ENCODE data around the gene ASTN2.

The ASTN2 gene

DNA sequence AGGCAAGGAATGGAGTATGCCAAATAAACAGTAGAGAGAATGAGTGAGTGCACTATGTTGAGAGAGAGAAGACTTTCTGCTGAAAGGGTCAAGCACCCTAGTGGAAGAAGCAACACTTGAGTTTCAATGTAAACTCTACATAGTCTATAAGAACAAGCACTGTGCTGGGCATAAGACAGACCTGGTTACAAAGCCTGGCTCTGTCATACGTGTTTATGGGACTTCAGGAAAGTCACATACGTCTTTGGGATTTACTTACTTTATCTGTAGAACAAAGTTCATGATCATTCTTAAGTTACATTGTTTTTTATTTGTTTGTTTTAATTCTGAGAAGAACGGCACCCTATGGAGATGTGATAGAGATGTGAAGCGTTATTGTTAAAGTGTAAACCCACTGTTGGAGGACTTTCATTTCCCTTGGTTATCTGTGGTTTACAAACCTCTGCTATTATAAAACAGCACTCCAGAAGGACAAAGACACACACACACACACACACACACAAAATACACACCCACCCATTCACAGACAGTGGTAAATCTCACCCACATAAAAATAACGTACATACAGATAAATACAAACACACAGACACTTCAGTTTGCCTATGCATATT is 798.4 kb downstream of the ASTN2 start:
- no peak for DNase-seq (ENCODE audit: low read depth)

DNA sequence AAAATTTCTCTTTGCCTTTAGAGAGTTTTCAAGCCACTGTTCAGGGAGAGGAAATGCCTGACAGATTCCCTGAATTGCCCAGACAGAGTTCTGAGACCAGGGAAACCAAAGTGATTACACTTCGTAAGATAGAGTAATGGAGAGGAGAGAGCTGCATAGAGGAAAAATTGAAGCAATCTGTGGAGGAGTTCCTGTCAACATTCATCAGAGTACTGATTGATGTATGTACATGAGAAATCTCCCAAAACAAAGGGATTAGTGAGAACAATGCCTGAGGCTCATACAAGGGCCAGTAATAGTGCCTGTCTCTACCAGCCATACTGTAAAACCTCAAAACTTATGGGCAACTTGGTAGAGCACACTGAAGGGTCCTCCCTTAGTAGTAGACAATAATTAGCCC is 806.8 kb downstream of the ASTN2 start:
- no peak for DNase-seq (ENCODE audit: low read depth)

DNA sequence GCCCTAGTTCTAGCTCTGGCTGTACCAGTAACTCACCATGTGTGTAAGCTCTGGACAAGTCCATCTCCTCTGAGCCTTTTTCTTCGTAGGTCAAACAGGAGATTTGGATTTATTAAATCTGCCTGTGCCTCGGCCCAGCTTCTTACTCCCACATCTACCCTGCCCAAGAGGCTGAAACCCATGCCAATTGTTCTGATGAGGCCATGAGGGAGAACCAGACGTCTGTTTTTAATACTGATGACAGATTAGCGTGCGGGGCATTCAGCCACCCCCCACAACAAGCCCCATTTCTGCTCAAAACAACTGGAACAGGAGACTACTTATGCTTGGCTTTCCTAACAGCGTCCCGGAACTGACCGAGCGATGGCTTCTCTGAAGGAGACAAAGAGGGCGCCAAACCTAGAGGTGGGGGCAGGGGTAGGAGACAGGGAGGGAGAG is 808.9 kb downstream of the ASTN2 start:
- no peak for DNase-seq (ENCODE audit: low read depth)

DNA sequence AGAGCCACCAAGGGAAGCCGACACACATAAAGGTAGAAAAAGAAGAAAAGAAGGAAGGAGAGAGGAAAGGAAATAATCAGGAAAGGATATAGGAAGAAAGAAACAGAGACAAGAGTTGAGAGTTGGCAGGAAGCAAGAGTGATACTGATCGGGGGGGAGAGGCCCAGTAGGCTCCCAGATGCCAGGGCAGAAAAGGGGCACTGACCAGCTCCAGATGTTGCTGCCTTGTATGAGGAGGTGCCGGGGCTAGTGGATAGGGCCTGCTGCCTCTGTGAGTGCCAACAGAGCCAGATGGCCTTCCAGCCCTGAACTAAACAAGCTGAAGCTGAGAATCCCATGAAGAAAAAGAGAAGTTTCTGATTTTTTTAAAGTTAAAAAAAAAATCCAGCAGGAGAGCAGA is 809.8 kb downstream of the ASTN2 start:
- DNase-seq (ENCODE audit: low read depth): no peak

DNA sequence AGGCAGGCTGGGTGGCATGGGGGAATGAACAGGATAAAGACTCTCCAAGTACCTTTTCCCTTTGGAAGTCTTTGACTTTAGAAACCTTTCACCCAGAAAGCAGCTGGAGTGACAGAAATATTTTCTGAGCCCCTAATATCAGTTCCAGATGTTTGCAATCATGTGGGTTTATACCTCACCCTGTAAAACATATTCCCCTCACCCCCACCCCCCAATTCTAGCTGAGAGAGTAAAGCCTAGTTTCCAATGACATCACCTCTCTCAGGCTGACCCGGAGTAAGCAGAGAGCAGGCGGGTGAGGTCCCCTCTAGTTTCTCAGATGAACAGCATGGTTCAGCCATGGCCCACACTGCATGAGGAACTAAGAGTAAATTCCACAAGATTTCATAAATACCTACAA is 810.6 kb downstream of the ASTN2 start:
- no peak for DNase-seq (ENCODE audit: low read depth)

DNA sequence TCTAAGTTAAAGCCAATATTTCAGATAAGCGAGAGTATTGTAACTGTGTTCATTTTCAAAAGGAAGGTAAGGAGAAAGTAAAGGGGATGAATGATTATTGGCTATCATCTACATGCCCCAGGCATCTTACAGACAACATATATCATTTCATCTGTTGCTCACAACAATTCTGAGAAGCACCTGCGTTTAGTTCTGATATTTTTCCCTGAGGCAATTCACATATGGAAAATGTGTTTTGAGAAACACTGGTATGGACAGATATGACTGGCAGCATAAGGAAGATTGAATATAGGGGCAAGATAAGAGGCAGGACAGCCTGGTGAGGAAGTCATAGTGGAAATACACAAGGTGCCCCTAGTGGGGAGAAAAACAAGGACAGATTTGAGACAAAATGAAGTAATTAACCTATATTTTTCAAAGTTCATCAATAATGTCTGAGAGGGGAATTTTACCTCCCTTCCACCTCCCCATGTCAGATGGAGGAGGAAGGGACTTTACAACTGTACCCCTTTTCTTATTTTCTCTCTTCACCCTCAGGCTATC is 815.4 kb downstream of the ASTN2 start:
- DNase-seq (ENCODE audit: low read depth): no peak

DNA sequence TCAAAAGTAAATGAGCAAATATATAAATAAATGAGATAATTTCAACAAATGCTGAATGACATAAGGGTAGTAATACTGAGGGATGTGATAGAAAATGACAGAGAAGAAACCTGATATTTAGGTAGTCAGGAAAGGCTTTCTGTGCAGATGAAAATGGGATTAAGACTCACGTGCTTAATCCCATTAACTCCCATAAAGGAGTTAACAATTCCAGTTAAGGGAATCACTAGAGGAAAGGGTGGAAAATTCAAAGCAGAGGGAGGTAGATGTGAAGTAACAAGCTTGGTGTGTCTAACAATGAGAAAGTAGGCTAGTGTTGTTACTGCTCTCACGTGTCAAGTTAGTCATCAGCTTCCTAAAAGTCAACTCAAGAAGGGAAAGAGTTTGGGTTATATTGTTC is 818.2 kb downstream of the ASTN2 start:
- DNase-seq (ENCODE audit: low read depth): no peak

DNA sequence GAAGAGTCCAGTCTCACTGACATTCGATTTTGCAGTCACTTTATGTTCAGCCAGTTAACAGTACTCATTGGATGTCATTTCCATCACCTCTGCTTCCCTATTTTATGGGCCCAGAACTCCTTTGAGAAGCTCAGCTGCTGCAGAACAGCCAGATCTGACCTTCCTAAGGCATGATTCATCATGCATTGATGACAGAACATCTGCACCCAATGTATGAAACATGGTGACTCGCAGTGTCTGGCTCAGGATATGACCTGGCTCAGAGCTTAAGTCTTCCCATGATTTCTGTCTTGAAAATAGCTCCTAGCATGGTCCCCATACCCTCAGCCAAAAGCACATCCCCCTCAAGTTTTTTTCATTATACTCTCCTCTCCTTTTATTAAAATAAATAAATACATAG is 820.3 kb downstream of the ASTN2 start:
- DNase-seq (ENCODE audit: low read depth): peak; percentile 30

DNA sequence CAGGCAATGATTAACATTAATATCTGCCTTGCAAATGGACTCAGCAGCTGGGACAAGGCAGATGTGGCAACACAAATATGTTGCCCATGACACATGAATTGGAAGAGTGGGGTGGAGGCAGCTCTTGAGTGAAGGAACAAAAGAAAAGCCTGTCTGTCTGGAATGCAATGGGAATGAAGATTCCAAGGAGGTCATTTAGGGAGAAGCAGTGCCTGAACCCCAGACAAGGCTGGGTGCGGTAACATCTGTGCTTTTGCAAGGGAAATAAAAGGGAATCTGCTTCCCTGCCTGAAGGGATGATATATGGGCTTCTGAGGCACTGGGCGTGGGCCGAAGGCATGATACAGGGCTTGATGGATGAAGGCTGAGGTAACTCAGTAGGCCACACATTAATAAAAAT is 821.9 kb downstream of the ASTN2 start:
- DNase-seq (ENCODE audit: low read depth): no peak

DNA sequence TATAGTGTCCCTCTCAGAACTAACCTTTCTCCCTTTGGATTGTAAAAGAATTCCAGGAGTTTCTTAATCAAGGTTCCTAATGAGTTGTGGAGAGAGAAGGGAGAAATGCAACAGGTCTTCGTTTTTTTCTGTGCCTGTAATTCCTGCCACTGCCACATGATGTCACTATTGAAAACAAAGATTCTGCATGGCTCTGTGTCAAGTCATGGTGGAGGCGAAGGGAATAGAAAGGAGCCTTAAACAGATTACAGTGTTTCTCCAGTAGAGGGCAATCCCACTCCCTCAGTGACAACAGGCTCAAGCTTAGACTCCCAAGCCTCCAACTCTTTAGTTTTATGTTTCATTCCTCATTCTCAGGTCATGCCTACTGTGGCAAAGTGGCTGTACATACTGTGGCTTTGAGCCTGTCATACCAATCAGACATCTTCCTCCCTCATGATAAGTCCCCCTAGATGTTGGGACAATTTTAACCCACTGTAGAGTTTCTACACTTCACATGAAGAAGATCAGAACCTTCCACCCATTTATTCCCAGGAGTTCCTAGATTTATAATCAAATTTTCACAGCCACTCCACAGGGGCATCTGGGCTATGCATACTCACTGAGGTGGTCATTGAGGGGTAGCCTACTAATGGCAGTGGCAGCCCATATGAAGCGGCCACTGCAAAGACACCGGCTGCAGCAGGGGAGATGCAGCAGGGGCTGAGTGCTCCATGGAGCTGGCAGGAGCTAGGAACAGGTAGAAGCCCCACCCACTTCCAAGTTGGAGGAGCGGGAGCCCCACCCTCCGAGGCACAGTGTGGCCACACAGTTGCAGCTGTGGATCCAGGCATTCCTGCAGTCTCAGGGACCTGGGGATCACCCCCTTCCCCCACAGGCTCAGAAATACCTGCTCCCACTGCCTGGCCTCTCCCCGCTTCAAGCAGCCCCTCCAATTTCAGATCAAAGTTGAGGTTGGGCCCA is 825.2 kb downstream of the ASTN2 start:
- DNase-seq (ENCODE audit: low read depth): peak; percentile 5

DNA sequence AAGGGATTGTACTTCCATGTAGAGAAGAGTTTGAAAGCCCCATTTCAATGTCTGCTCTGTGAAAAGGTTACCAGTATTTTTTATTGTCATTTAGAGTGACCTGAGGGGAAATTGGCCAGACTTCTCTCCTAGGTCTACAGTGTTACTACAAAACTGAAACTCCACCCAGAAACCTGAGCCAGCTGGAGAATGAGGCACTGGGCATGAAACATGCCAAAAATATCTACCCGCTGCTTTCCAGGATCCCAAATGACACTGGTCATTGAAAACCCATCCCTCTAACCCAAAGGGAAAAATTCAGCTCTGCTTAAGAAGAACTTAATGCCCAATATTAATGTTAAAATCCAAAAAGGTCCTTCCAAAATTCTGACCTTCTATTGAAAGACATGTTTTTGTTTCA is 826.9 kb downstream of the ASTN2 start:
- no peak for DNase-seq (ENCODE audit: low read depth)

DNA sequence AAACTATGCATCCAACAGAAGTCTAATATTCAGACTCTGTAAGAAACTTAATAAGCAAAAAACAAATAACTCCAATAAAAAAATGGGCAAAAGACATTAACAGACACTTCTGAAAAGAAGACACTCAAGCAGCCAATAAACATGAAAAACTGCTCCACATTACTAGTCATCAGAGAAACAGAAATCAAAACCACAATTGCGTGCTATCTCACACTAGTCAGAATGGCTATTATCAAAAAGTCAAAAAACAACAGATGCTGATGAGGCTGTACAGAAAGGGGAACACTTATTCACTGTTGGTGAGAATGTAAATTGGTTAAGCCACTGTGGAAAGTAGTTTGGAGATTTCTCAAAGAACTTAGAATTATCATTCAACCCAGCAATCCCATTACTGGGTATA is 829.0 kb downstream of the ASTN2 start:
- no peak for DNase-seq (ENCODE audit: low read depth)

DNA sequence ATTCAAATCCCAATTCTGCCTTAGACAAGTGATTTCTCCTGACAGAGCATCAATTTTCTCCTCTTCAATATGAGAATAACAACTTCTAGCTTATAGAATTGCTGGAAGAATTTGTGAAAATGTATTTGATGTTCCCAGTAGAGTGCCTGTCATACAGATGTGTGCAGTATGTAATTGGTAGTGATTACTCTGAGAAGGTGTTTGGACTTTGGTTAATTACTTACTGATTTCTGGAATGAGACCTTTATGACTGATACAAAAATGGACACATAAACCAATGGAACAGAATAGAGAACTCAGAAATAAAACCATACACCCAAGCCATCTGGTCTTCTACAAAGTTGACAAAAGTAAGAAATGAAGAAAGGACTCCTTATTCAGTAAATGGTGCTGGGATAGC is 829.7 kb downstream of the ASTN2 start:
- no peak for DNase-seq (ENCODE audit: low read depth)

DNA sequence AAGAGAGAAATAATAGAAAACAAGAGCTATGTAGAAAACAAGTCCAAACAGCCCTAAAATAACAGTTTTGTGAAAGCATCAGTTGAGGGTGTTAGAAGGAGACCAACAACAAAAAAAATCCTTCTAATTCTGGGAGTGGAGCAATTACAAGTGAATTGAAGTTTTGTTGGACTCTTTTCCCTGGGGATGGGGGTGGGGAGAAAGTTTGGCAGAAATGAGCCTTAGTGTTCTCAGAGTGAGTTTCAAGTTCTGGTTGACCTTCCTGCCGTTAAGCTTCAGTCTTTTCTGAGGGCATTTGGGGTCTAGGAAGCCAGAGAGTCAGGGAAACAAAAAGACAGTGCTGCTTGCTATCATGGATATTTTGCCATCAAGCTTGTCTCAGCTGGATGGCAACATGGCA is 834.0 kb downstream of the ASTN2 start:
- no peak for DNase-seq (ENCODE audit: low read depth)

DNA sequence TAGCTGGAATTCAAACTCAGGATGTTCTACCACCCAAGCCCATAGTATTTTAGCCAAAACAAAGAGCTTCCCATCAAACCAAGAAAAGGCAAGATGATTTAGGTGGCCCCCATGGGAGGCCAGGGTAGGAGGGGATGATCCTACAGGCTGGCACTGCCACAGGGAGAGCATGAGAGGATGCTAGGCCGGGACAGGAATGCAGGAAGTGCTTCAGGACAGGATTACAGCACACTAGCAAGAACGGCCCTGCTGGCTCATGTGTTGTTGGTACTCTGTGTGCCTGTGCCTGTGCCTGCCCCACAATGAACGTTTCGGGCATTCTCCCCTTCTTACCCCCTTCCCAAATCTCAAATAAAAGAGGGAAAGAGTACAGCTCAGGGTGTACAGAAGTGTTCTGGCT is 838.5 kb downstream of the ASTN2 start:
- no peak for DNase-seq (ENCODE audit: low read depth)

DNA sequence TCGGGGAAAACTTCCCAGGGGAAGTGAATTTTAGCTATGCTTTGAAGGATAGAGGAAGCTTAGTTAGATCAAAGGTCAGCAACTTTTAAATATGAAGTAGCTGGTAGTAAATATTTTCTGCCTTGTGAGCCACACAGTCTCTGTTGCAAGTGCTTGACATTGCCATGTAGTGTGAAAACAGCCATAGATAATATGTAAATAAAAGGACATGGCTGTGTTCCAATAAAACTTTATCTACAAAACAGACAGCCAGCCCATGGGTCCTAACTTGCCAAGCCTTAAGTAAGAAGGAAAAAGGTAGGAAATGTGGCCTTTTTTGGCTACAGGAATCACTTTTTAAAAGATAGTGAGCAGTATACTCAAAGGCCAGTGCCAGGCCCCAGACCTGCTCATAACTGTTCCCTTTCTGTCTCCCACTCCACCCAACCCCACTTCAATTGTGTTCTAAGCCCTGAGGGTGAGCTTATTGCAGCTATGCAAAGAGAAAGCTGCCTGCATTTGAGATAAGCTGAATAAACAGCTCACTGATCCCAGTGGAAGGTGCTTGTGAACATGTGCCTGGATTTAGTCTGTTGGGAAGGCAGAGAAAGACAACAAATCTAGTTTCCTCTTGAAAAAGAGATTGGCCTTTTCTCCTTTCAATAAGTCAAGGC is 840.7 kb downstream of the ASTN2 start:
- DNase-seq (ENCODE audit: low read depth): no peak

DNA sequence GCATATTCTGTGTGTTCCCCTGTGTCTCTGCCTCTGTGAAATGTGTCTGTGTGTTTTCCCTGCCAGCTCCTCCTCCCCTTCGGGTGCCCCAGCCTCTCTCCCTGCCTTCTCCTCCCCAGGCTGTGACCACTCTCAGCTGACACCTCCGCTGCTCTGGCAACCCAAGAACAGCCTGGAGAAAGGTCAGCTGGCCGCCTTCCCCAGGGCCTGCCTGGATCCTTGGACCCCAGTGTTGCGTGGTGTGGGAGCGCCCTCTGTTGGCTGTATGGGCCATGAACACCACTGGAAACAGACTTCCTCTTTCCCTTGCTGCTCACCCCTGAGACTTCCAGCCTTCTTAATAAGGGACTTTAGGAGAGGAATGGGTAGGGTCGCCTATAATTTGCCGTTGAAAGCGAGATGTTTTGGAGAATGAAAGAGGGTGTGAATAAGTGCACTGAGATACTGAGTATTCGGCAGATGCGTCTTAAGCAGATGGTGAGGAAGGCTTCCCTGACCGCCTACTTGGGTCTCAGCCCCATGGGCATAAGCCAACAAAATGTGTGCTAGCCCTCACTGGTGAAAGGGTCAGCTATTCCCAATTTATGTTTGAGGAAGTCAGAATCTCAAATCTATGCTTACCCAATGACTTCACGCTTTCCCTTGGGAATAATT is 842.6 kb downstream of the ASTN2 start:
- DNase-seq (ENCODE audit: low read depth): no peak

DNA sequence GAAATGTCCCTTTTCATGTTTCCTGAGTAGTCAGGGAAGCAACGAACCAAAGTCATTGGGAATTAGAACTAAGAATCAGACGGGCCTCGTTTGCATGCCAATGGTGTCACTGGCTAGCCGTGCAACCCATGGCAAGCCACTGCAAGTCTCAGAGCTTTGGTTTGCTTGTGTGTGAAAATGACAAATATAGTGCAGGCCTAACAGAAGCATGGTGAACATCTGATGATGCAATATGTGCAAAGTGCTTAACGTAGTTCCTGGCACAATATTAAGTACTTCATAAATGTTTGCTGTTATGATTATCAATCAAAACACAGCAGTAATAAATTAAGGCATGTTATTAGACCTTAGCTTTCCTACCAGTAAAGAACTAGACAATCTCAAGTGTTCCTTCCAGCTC is 845.7 kb downstream of the ASTN2 start:
- no peak for DNase-seq (ENCODE audit: low read depth)

DNA sequence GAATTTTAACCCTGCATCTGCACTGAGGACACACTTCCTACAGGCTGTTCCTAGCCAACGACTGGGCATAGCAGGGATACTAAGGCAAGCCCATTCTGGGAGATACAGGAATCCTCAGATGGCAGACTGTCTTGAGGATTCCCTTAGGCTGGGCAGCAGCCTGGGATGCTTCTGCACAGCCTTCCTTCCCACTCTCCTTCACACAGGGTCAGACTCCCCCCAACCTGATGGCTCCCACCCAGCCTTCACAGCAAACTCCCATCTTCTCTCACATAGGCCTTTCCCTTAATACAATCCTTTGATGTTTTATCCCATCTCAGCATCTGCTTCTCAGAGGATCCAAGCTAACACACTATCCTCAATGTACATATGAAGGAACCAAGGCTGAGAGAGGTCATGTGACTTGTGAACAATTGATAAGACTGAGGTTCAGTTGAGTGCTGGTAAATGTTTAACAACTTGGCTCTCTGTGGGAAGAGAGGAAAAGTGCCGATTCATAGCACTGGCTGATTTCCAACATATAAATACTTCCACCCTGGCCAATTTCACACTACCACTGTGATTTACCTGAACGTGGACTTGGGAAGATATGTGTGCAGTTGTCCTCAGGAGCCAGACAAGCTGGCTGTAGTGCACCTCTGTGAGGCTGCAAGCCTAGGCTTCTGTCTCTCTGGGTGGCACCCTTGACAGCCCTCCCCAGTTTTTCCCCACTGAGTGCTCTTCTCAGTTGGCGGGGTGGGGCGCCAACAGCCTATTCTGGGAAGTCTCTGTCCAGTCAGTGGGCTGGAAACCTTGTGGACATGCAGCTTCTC is 848.0 kb downstream of the ASTN2 start:
- no peak for DNase-seq (ENCODE audit: low read depth)

DNA sequence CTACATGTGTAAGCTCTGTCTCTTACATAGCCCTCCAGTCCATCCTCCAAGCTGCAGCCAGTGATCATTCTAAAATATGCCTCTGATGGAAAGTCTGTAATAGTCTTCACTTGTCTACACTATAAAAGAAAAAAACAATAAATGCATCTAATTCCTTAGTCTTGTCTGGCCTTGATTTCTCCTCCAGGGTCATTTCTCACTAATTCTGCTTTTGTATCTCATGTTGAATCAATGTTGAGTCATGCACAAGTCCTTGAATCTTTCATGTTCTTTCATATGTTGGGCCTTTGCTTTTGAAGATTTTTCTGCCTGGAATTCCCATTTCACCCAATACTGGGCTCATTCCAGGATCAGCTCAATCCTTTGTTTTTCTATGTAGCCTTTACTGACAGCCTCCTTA is 848.9 kb downstream of the ASTN2 start:
- no peak for DNase-seq (ENCODE audit: low read depth)

DNA sequence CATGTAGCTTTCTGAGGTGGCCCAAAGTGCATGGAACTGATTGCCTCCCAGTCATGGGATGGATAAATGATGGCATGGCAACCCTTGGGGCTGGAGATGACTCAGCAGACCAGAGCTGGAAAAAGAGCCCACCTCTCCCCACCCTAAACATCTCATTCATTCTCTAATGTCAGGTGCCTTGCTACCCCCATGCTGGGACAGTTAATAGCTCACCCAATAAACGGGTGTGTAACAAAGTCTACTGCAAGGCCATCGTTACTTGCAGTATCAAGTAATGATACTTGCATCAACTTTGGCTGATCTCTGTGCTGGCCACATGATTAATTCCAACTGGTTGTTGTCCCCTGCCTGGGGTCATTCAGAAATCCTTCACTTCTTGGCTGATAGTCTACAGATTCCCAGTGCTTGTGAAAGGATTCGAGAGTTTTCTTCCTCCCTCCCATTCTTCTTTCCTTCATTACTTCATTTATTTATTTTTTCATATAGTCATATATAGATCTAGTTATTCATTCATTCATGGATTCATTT is 850.5 kb downstream of the ASTN2 start:
- DNase-seq (ENCODE audit: low read depth): no peak

All from HS-27A (cell line).